Karpas-422 (cell line): ENCODE data around the gene HFM1. TPM values are rescaled to one million over a fixed set of nuclear protein-coding genes. Genes with fewer than 3 reads are reported as not detected.
A peak's percentile ranks its signal among the peaks of the same experiment; 100 is the strongest.

Source experiments
- DNase-seq: peaks from one replicate; pipeline ENCODE4 v3.0.0-alpha.2; 2015
- H2AFZ ChIP-seq: fragments of 200-600 bp; sonication (generic); 2 replicates; pipeline ENCODE4 v1.6.1; 2014; ENCODE audit warnings: antibody characterized with exemption, low read length, mixed read lengths
- H3K27ac ChIP-seq: fragments of 200-600 bp; sonication (generic); 2 replicates; pipeline ENCODE4 v1.5.1; 2014; ENCODE audit warnings: mild to moderate bottlenecking, low read length, moderate library complexity
- H3K27me3 ChIP-seq: fragments of 200-600 bp; sonication (generic); 2 replicates; pipeline ENCODE4 v1.6.1; 2014; ENCODE audit warnings: low read length, mixed read lengths
- H3K36me3 ChIP-seq: fragments of 200-600 bp; sonication (generic); 2 replicates; pipeline ENCODE4 v1.6.1; 2014; ENCODE audit warnings: low read length, mixed read lengths; ENCODE audit not compliant: insufficient read depth
- H3K4me1 ChIP-seq: fragments of 200-600 bp; sonication (generic); 2 replicates; pipeline ENCODE4 v1.6.1; 2014; ENCODE audit warnings: mild to moderate bottlenecking, low read length, mixed read lengths
- H3K4me2 ChIP-seq: fragments of 200-600 bp; sonication (generic); 2 replicates; pipeline ENCODE4 v1.6.1; 2014; ENCODE audit warnings: low read length, low read depth, mild to moderate bottlenecking; ENCODE audit not compliant: poor library complexity, severe bottlenecking
- H3K4me3 ChIP-seq: fragments of 200-600 bp; sonication (generic); 2 replicates; pipeline ENCODE4 v1.5.1; 2014; ENCODE audit warnings: mild to moderate bottlenecking, antibody characterized with exemption, low read length, mixed read lengths
- H3K79me2 ChIP-seq: fragments of 200-600 bp; sonication (generic); 2 replicates; pipeline ENCODE4 v1.6.1; 2014; ENCODE audit warnings: mild to moderate bottlenecking, low read length, mixed read lengths
- H3K9ac ChIP-seq: fragments of 200-600 bp; sonication (generic); 2 replicates; pipeline ENCODE4 v1.6.0; 2014; ENCODE audit warnings: low read length
- H3K9me2 ChIP-seq: fragments of 200-600 bp; sonication (generic), shearing (Covaris generic); replicated peaks from 2 replicates; pipeline ENCODE4 v1.6.0; 2014; ENCODE audit warnings: mild to moderate bottlenecking, low read length, moderate library complexity; ENCODE audit not compliant: insufficient read depth
- H3K9me3 ChIP-seq: fragments of 300-700, 200-600 bp; sonication (generic); 2 replicates; pipeline ENCODE4 v1.6.1; 2014; ENCODE audit warnings: low read length, mixed read lengths
- H4K20me1 ChIP-seq: fragments of 200-600 bp; sonication (generic); 2 replicates; pipeline ENCODE4 v1.6.1; 2014; ENCODE audit warnings: mild to moderate bottlenecking, antibody characterized with exemption, low read length, low read depth; ENCODE audit not compliant: insufficient read depth
- total RNA-seq: library from RNA; depleted of rRNA; stranded (reverse); fragments of >200 nt; shearing (Covaris generic); gene quantifications from 2 replicates; pipeline ENCODE4 v1.2.3, GENCODE V29; 2014; ENCODE audit warnings: low replicate concordance

HFM1 gene
- total RNA-seq, 1 experiment from 2014 or later = not detected

- Histone ChIP-seq H4K20me1 (no peaks in the 10 kb centered on the region), H2AFZ (no peak overlapping the region), H3K9me3 (no peaks in the 10 kb centered on the region), H3K4me3 (no peak overlapping the region), H3K4me1 (no peaks in the 10 kb centered on the region), H3K79me2 (no peaks in the 10 kb centered on the region), H3K36me3 (no peaks in the 10 kb centered on the region), H3K4me2 (no peak overlapping the region), H3K9me2 (no peaks in the 10 kb centered on the region), H3K27me3 (no peaks in the 10 kb centered on the region), H3K9ac (no peak overlapping the region), H3K27ac (no peak overlapping the region)
- DNase-seq = peak; percentile 52
These were observed 125.9 kb downstream of the HFM1 start for GRCh38 chr1:91278754-91279153.

GRCh38 chr1:91273875-91274274 is 130.8 kb downstream of the HFM1 start:
- Histone ChIP-seq H3K9me2 (no peaks in the 10 kb centered on the region), H3K36me3 (no peaks in the 10 kb centered on the region), H3K9me3 (no peaks in the 10 kb centered on the region)

GRCh38 chr1:91261655-91262054 is 143.0 kb downstream of the HFM1 start:
- no peaks in the 10 kb centered on the region for H3K79me2 ChIP-seq
- no peaks in the 10 kb centered on the region for H3K4me1 ChIP-seq
- H2AFZ ChIP-seq = no peak overlapping the region
- no peaks in the 10 kb centered on the region for H3K27me3 ChIP-seq
- no peak overlapping the region for H3K27ac ChIP-seq
- H3K9ac ChIP-seq = no peak overlapping the region
- no peak overlapping the region for H3K4me2 ChIP-seq
- no peaks in the 10 kb centered on the region for H4K20me1 ChIP-seq
- H3K9me2 ChIP-seq = no peaks in the 10 kb centered on the region
- no peak overlapping the region for H3K4me3 ChIP-seq
- DNase-seq = no peak
- H3K36me3 ChIP-seq = no peaks in the 10 kb centered on the region
- H3K9me3 ChIP-seq = no peaks in the 10 kb centered on the region

More at GRCh38 chr1:91273875-91274274, 130.8 kb downstream of the HFM1 start:
- H3K4me1 ChIP-seq = no peaks in the 10 kb centered on the region
- no peaks in the 10 kb centered on the region for H3K27me3 ChIP-seq
- no peak overlapping the region for H3K4me3 ChIP-seq
- no peak overlapping the region for H2AFZ ChIP-seq
- H3K9ac ChIP-seq = no peak overlapping the region
- H3K79me2 ChIP-seq = no peaks in the 10 kb centered on the region
- DNase-seq = no peak
- H3K4me2 ChIP-seq = no peak overlapping the region
- no peak overlapping the region for H3K27ac ChIP-seq
- H4K20me1 ChIP-seq = no peaks in the 10 kb centered on the region

GRCh38 chr1:91245435-91245834 is 159.2 kb downstream of the HFM1 start:
- H3K27ac ChIP-seq = no peak overlapping the region
- H3K36me3 ChIP-seq = no peaks in the 10 kb centered on the region
- no peak overlapping the region for H3K4me2 ChIP-seq
- no peaks in the 10 kb centered on the region for H3K9me2 ChIP-seq
- no peaks in the 10 kb centered on the region for H3K9me3 ChIP-seq
- no peak overlapping the region for H3K4me3 ChIP-seq
- H2AFZ ChIP-seq = no peak overlapping the region
- H3K4me1 ChIP-seq = no peaks in the 10 kb centered on the region
- H3K27me3 ChIP-seq = no peaks in the 10 kb centered on the region
- no peak overlapping the region for H3K9ac ChIP-seq
- no peak for DNase-seq
- no peaks in the 10 kb centered on the region for H3K79me2 ChIP-seq
- H4K20me1 ChIP-seq = no peaks in the 10 kb centered on the region

GRCh38 chr1:91244737-91245136 is 159.9 kb downstream of the HFM1 start:
- no peak for DNase-seq
- H3K27ac ChIP-seq = no peak overlapping the region
- H3K79me2 ChIP-seq = no peaks in the 10 kb centered on the region
- no peaks in the 10 kb centered on the region for H3K36me3 ChIP-seq
- H3K9me2 ChIP-seq = no peaks in the 10 kb centered on the region
- H3K9me3 ChIP-seq = no peaks in the 10 kb centered on the region
- no peak overlapping the region for H2AFZ ChIP-seq
- H3K27me3 ChIP-seq = no peaks in the 10 kb centered on the region
- H3K9ac ChIP-seq = no peak overlapping the region
- H3K4me2 ChIP-seq = no peak overlapping the region
- H3K4me1 ChIP-seq = no peaks in the 10 kb centered on the region
- H4K20me1 ChIP-seq = no peaks in the 10 kb centered on the region
- no peak overlapping the region for H3K4me3 ChIP-seq

- Histone ChIP-seq H3K9me3 (no peaks in the 10 kb centered on the region), H3K4me3 (no peak overlapping the region), H4K20me1 (no peaks in the 10 kb centered on the region), H3K27ac (no peak overlapping the region), H3K4me1 (no peaks in the 10 kb centered on the region), H3K4me2 (no peak overlapping the region), H2AFZ (no peak overlapping the region), H3K9me2 (no peaks in the 10 kb centered on the region), H3K27me3 (no peaks in the 10 kb centered on the region), H3K79me2 (no peaks in the 10 kb centered on the region), H3K36me3 (no peaks in the 10 kb centered on the region), H3K9ac (no peak overlapping the region)
- DNase-seq = no peak
These were observed 161.5 kb downstream of the HFM1 start for GRCh38 chr1:91243171-91243570.

GRCh38 chr1:91234181-91234580 is 170.5 kb downstream of the HFM1 start:
- no peak for DNase-seq
- no peaks in the 10 kb centered on the region for H4K20me1 ChIP-seq
- H3K9me3 ChIP-seq = no peaks in the 10 kb centered on the region
- no peaks in the 10 kb centered on the region for H3K27me3 ChIP-seq
- H3K4me3 ChIP-seq = no peak overlapping the region
- H3K36me3 ChIP-seq = no peaks in the 10 kb centered on the region
- no peaks in the 10 kb centered on the region for H3K9me2 ChIP-seq
- H3K79me2 ChIP-seq = no peaks in the 10 kb centered on the region
- no peak overlapping the region for H2AFZ ChIP-seq
- H3K4me2 ChIP-seq = no peak overlapping the region
- H3K27ac ChIP-seq = no peak overlapping the region
- no peak overlapping the region for H3K9ac ChIP-seq
- no peaks in the 10 kb centered on the region for H3K4me1 ChIP-seq

GRCh38 chr1:91226741-91227140 is 177.9 kb downstream of the HFM1 start:
- no peaks in the 10 kb centered on the region for H3K36me3 ChIP-seq
- H3K9ac ChIP-seq = no peak overlapping the region

GRCh38 chr1:91224878-91225277 is 179.8 kb downstream of the HFM1 start:
- H3K9ac ChIP-seq = no peak overlapping the region

More at GRCh38 chr1:91226741-91227140, 177.9 kb downstream of the HFM1 start:
- Histone ChIP-seq H3K9me3 (no peaks in the 10 kb centered on the region), H3K27ac (no peak overlapping the region), H3K4me1 (no peaks in the 10 kb centered on the region), H3K79me2 (no peaks in the 10 kb centered on the region), H3K4me2 (no peak overlapping the region), H2AFZ (no peak overlapping the region), H3K9me2 (no peaks in the 10 kb centered on the region), H3K27me3 (no peaks in the 10 kb centered on the region), H3K4me3 (no peak overlapping the region), H4K20me1 (no peaks in the 10 kb centered on the region)
- no peak for DNase-seq

More at GRCh38 chr1:91224878-91225277, 179.8 kb downstream of the HFM1 start:
- Histone ChIP-seq H2AFZ (no peak overlapping the region), H3K4me2 (no peak overlapping the region), H3K4me1 (no peaks in the 10 kb centered on the region), H3K27ac (no peak overlapping the region), H3K79me2 (no peaks in the 10 kb centered on the region), H3K36me3 (no peaks in the 10 kb centered on the region), H3K9me2 (no peaks in the 10 kb centered on the region), H3K9me3 (no peaks in the 10 kb centered on the region), H4K20me1 (no peaks in the 10 kb centered on the region), H3K4me3 (no peak overlapping the region), H3K27me3 (no peaks in the 10 kb centered on the region)
- DNase-seq = no peak
